ENCODE measurements around the gene ZNF784.

The ZNF784 gene

DNA sequence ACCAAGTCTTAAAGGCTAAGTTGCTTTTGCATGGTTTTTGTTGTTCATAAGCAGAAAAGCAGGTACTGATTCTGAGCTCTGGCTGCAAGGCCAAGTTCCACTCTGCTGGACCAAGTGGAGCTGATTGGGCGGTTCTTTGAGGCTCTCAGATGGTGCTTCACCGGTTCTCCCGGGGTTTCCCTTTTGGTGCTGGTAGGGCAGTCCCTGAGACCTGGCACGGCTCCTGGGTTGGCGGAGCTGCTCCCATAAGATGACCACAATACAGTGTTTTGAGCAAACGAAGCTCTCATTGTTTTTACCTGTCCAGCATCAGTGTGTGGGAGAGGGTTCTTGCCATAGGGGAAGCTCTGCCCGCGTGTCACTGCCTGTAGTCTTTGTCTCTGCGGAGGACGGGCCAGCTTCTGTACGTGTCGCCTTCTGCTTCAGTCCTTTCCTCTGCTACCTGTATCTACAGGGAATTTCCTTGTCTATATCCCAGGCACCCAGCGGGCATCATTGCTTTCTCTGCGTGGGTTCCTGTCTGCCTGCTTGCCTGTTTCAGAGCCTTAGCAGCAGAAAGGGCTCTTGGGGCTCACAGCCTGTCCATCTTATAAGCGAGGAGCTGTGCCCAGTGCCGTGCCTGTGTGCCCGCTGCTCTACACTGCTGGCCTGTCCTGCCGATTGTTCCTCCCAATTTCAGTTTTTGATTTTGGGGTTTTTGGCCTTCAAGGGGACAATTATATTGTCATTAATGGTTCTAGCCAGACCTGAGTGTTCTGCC is 32.8 kb upstream of the ZNF784 start:
- ChIA-PET POLR2A (interaction anchor here (1.1 to 2.6 kb wide), 7 partner anchors 10 to 58 kb away, joined by 4 to 16 read pairs (median 6); partner anchors contain the start of genes CCDC106, EPN1, FIZ1 and ZNF524), CTCF (interaction anchor here (0.8 to 3.6 kb wide), 6 partner anchors 9 to 152 kb away, joined by 3 to 36 read pairs (median 4); no protein-coding TSS in a partner anchor)
- Histone ChIP-seq H3K36me3 (ENCODE audit: control insufficient read depth in 2 of 2, insufficient read depth in 1 of 2, low read length in 2 of 2) (peaks cover 27 to 63% of the 10 kb centered on the region in 2 experiments), H3K4me1 (ENCODE audit: control insufficient read depth, insufficient read depth, low read length) (peaks cover 11% of the 10 kb centered on the region), H3K9me3 (ENCODE audit: control insufficient read depth, insufficient read depth, low read depth, low read length) (no peaks in the 10 kb centered on the region), H3K27ac (ENCODE audit: extremely low read depth, low read depth, low read length) (peak overlapping the region; percentile 100; the same call in 1 of the 2 replicates), H3K4me3 (ENCODE audit: low read depth, low read length) (peak overlapping the region; percentile 96)
- TF ChIP-seq ZIC2 (tag by site-specific recombination; IDR thresholded peaks at IDR 0.05), result peak; percentile 79
- peak; percentile 73 for TF ChIP-seq ZXDB (tag by site-specific recombination; IDR thresholded peaks at IDR 0.05)
- no peak for TF ChIP-seq ZNF140 (tag by site-specific recombination; IDR thresholded peaks at IDR 0.05)
- no peak for TF ChIP-seq ZBTB20 (tag by site-specific recombination; IDR thresholded peaks at IDR 0.05)
- TF ChIP-seq ZNF473 (tag by site-specific recombination; IDR thresholded peaks at IDR 0.05), result no peak
- no peak for TF ChIP-seq ZNF133 (tag by site-specific recombination; IDR thresholded peaks at IDR 0.05)
- TF ChIP-seq ZNF510 (tag by site-specific recombination; IDR thresholded peaks at IDR 0.05; ENCODE audit: insufficient replicate concordance), result no peak
- no peak for TF ChIP-seq ZNF776 (tag by site-specific recombination; IDR thresholded peaks at IDR 0.05; ENCODE audit: borderline replicate concordance)
- TF ChIP-seq ZNF501 (tag by site-specific recombination; IDR thresholded peaks at IDR 0.05), result peak; percentile 19; the same call in 1 of the 2 replicates
- TF ChIP-seq KLF16 (tag by site-specific recombination; IDR thresholded peaks at IDR 0.05), result no peak
- no peak for TF ChIP-seq ZFP3 (tag by site-specific recombination; IDR thresholded peaks at IDR 0.05; ENCODE audit: low read depth)
- no peak for TF ChIP-seq ZNF626 (tag by site-specific recombination; IDR thresholded peaks at IDR 0.05)
- TF ChIP-seq ZBTB7A (tag by site-specific recombination; IDR thresholded peaks at IDR 0.05; ENCODE audit: low read depth), result no peak
- no peak for TF ChIP-seq ZNF707 (tag by site-specific recombination; IDR thresholded peaks at IDR 0.05)
- no peak for TF ChIP-seq ZNF311 (tag by site-specific recombination; IDR thresholded peaks at IDR 0.05; ENCODE audit: borderline replicate concordance)
- TF ChIP-seq ZNF10 (tag by site-specific recombination; IDR thresholded peaks at IDR 0.05), result no peak
- peak; percentile 71 for TF ChIP-seq ZNF335 (tag by site-specific recombination; conservative IDR thresholded peaks at IDR 0.05)
- TF ChIP-seq KLF8 (tag by site-specific recombination; IDR thresholded peaks at IDR 0.05), result no peak
- no peak for TF ChIP-seq FEZF1 (tag by site-specific recombination; IDR thresholded peaks at IDR 0.05)
- TF ChIP-seq, protein P1, sequence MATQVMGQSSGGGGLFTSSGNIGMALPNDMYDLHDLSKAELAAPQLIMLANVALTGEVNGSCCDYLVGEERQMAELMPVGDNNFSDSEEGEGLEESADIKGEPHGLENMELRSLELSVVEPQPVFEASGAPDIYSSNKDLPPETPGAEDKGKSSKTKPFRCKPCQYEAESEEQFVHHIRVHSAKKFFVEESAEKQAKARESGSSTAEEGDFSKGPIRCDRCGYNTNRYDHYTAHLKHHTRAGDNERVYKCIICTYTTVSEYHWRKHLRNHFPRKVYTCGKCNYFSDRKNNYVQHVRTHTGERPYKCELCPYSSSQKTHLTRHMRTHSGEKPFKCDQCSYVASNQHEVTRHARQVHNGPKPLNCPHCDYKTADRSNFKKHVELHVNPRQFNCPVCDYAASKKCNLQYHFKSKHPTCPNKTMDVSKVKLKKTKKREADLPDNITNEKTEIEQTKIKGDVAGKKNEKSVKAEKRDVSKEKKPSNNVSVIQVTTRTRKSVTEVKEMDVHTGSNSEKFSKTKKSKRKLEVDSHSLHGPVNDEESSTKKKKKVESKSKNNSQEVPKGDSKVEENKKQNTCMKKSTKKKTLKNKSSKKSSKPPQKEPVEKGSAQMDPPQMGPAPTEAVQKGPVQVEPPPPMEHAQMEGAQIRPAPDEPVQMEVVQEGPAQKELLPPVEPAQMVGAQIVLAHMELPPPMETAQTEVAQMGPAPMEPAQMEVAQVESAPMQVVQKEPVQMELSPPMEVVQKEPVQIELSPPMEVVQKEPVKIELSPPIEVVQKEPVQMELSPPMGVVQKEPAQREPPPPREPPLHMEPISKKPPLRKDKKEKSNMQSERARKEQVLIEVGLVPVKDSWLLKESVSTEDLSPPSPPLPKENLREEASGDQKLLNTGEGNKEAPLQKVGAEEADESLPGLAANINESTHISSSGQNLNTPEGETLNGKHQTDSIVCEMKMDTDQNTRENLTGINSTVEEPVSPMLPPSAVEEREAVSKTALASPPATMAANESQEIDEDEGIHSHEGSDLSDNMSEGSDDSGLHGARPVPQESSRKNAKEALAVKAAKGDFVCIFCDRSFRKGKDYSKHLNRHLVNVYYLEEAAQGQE (tag by site-specific recombination; IDR thresholded peaks at IDR 0.05), result peak; percentile 21; the same call in 1 of the 2 replicates
- TF ChIP-seq, protein P2, sequence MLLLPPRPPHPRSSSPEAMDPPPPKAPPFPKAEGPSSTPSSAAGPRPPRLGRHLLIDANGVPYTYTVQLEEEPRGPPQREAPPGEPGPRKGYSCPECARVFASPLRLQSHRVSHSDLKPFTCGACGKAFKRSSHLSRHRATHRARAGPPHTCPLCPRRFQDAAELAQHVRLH (tag by site-specific recombination; IDR thresholded peaks at IDR 0.05), result no peak
- TF ChIP-seq, protein P3, sequence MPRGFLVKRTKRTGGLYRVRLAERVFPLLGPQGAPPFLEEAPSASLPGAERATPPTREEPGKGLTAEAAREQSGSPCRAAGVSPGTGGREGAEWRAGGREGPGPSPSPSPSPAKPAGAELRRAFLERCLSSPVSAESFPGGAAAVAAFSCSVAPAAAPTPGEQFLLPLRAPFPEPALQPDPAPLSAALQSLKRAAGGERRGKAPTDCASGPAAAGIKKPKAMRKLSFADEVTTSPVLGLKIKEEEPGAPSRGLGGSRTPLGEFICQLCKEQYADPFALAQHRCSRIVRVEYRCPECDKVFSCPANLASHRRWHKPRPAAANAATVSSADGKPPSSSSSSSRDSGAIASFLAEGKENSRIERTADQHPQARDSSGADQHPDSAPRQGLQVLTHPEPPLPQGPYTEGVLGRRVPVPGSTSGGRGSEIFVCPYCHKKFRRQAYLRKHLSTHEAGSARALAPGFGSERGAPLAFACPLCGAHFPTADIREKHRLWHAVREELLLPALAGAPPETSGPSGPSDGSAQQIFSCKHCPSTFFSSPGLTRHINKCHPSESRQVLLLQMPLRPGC (tag by site-specific recombination; IDR thresholded peaks at IDR 0.05), result no peak
